WTC11 (cell line): ENCODE data around the gene CA10. TPM values are rescaled to one million over a fixed set of nuclear protein-coding genes. Genes with fewer than 3 reads are reported as not detected.

Source experiments
- ATAC-seq: fragments of 200-7000 bp; cut with Tn5 transposase; 2 replicates; pipeline ENCODE4 v1.10.0; 2021; ENCODE audit warnings: mild to moderate bottlenecking, moderate library complexity
- CTCF ChIA-PET: fragments of 300-600 bp; sonication (Branson Sonifier 250); formaldehyde crosslinking; loops from one replicate; lab custom pipeline; 2021; ENCODE audit warnings: antibody characterized with exemption; lab: Charles Lee
- POLR2A ChIA-PET: fragments of 350-600 bp; sonication (Branson Sonifier 250); formaldehyde crosslinking; loops from one replicate; lab custom pipeline; 2021; ENCODE audit warnings: antibody characterized with exemption; lab: Charles Lee
- DNase-seq: peaks from one replicate; pipeline ENCODE4 v3.0.0; 2021; ENCODE audit warnings: low spot score
- H3K27ac Mint-ChIP-seq: 2 replicates; pipeline ENCODE4 v1.8.0; 2021; ENCODE audit warnings: mixed read lengths
- H3K27me3 Mint-ChIP-seq: 2 replicates; pipeline ENCODE4 v1.8.0; 2021; ENCODE audit warnings: low read depth, mild to moderate bottlenecking, moderate library complexity, mixed read lengths
- H3K36me3 Mint-ChIP-seq: 2 replicates; pipeline ENCODE4 v1.8.0; 2021; ENCODE audit warnings: mixed read lengths
- H3K4me1 Mint-ChIP-seq: 2 replicates; pipeline ENCODE4 v1.8.0; 2022; ENCODE audit warnings: mixed read lengths
- H3K4me3 Mint-ChIP-seq: 2 replicates; pipeline ENCODE4 v1.8.0; 2021; ENCODE audit warnings: mild to moderate bottlenecking, moderate library complexity, mixed read lengths
- H3K9me3 Mint-ChIP-seq: 2 replicates; pipeline ENCODE4 v1.8.0; 2021; ENCODE audit warnings: mixed read lengths
- ELF4 ChIP-seq: sonication (generic); formaldehyde crosslinking; IDR thresholded peaks from 2 replicates; pipeline ENCODE4 v1.8.1; 2022; ENCODE audit warnings: low read depth, mild to moderate bottlenecking, moderate library complexity, missing genetic modification reagents
- ESRRA ChIP-seq: sonication (generic); formaldehyde crosslinking; IDR thresholded peaks from 2 replicates; pipeline ENCODE4 v1.8.1; 2022; ENCODE audit warnings: mild to moderate bottlenecking, missing genetic modification reagents, borderline replicate concordance
- FOXP1 ChIP-seq: sonication (generic); formaldehyde crosslinking; IDR thresholded peaks from 2 replicates; pipeline ENCODE4 v1.8.0; 2022; ENCODE audit warnings: missing genetic modification reagents, mild to moderate bottlenecking, moderate library complexity, borderline replicate concordance
- GABPB1 ChIP-seq: sonication (generic); formaldehyde crosslinking; IDR thresholded peaks from 2 replicates; pipeline ENCODE4 v1.8.1; 2023; ENCODE audit warnings: mild to moderate bottlenecking, missing genetic modification reagents
- GTF2I ChIP-seq: fragments of 250-450 bp; sonication (Bioruptor Pico); conservative IDR thresholded peaks from 2 replicates; pipeline ENCODE4 v1.4.0; 2021; ENCODE audit warnings: mild to moderate bottlenecking
- NFATC4 ChIP-seq: fragments of 250-450 bp; sonication (Bioruptor Pico); IDR thresholded peaks from 2 replicates; pipeline ENCODE4 v1.9.0; 2021; ENCODE audit warnings: mild to moderate bottlenecking
- NFYB ChIP-seq: sonication (generic); formaldehyde crosslinking; conservative IDR thresholded peaks from 2 replicates; pipeline ENCODE4 v1.8.0; 2022; ENCODE audit warnings: low read depth, missing genetic modification reagents
- OVOL2 ChIP-seq: fragments of 250-450 bp; sonication (Bioruptor Pico); IDR thresholded peaks from 2 replicates; pipeline ENCODE4 v1.9.0; 2021; ENCODE audit warnings: mild to moderate bottlenecking, borderline replicate concordance
- PRRX2 ChIP-seq: fragments of 250-450 bp; sonication (Bioruptor Pico); IDR thresholded peaks from 2 replicates; pipeline ENCODE4 v1.8.0; 2021; ENCODE audit warnings: mild to moderate bottlenecking
- RELA ChIP-seq: sonication (generic); formaldehyde crosslinking; IDR thresholded peaks from 2 replicates; pipeline ENCODE4 v1.8.1; 2022; ENCODE audit warnings: missing genetic modification reagents, mild to moderate bottlenecking, borderline replicate concordance
- SOX15 ChIP-seq: fragments of 250-450 bp; sonication (Bioruptor Pico); IDR thresholded peaks from 2 replicates; pipeline ENCODE4 v1.9.0; 2021; ENCODE audit warnings: mild to moderate bottlenecking
- TEAD4 ChIP-seq: sonication (generic); formaldehyde crosslinking; IDR thresholded peaks from 2 replicates; pipeline ENCODE4 v1.8.0; 2022; ENCODE audit warnings: mild to moderate bottlenecking, missing genetic modification reagents
- ZNF138 ChIP-seq: sonication (generic); formaldehyde crosslinking; conservative IDR thresholded peaks from 2 replicates; pipeline ENCODE4 v1.8.1; 2022; ENCODE audit warnings: mild to moderate bottlenecking, moderate library complexity, missing genetic modification reagents
- ZNF219 ChIP-seq: sonication (generic); formaldehyde crosslinking; IDR thresholded peaks from 2 replicates; pipeline ENCODE4 v1.8.0; 2023; ENCODE audit warnings: missing genetic modification reagents, mild to moderate bottlenecking, borderline replicate concordance
- ZNF416 ChIP-seq: fragments of 250-450 bp; sonication (Bioruptor Pico); IDR thresholded peaks from 2 replicates; pipeline ENCODE4 v1.9.0; 2021; ENCODE audit warnings: mild to moderate bottlenecking, inconsistent platforms
- total RNA-seq: library from RNA; stranded (reverse); gene quantifications from 3 replicates; pipeline ENCODE4 v1.2.3, GENCODE V29; 2021
- TF ChIP-seq, protein P1 (sequence below): sonication (generic); formaldehyde crosslinking; IDR thresholded peaks from 2 replicates; pipeline ENCODE4 v1.8.1; 2022; ENCODE audit warnings: low read depth, missing genetic modification reagents, borderline replicate concordance
- TF ChIP-seq, protein P2 (sequence below): fragments of 250-450 bp; sonication (Bioruptor Pico); IDR thresholded peaks from 2 replicates; pipeline ENCODE4 v2.1.2; 2022; ENCODE audit warnings: mild to moderate bottlenecking, moderate library complexity
- TF ChIP-seq, protein P3 (sequence below): sonication (generic); formaldehyde crosslinking; IDR thresholded peaks from 2 replicates; pipeline ENCODE4 v1.8.1; 2022; ENCODE audit warnings: missing genetic modification reagents, borderline replicate concordance
- TF ChIP-seq, protein P4 (sequence below): sonication (generic); formaldehyde crosslinking; IDR thresholded peaks from 2 replicates; pipeline ENCODE4 v1.8.0; 2023; ENCODE audit warnings: missing genetic modification reagents
- TF ChIP-seq, protein P5 (sequence below): sonication (generic); formaldehyde crosslinking; IDR thresholded peaks from 2 replicates; pipeline ENCODE4 v1.8.1; 2022; ENCODE audit warnings: mild to moderate bottlenecking, missing genetic modification reagents, moderate library complexity, borderline replicate concordance
- TF ChIP-seq, protein P6 (sequence below): sonication (generic); formaldehyde crosslinking; IDR thresholded peaks from 2 replicates; pipeline ENCODE4 v1.8.1; 2023; ENCODE audit warnings: mild to moderate bottlenecking, missing genetic modification reagents
- TF ChIP-seq, protein P7 (sequence below): fragments of 250-450 bp; sonication (Bioruptor Pico); IDR thresholded peaks from 2 replicates; pipeline ENCODE4 v1.9.0; 2021; ENCODE audit warnings: mild to moderate bottlenecking
- TF ChIP-seq, protein P8 (sequence below): sonication (generic); formaldehyde crosslinking; IDR thresholded peaks from 2 replicates; pipeline ENCODE4 v1.8.0; 2022; ENCODE audit warnings: mild to moderate bottlenecking, missing genetic modification reagents
- TF ChIP-seq, protein P9 (sequence below): sonication (generic); formaldehyde crosslinking; IDR thresholded peaks from 2 replicates; pipeline ENCODE4 v1.8.1; 2023; ENCODE audit warnings: mild to moderate bottlenecking, missing genetic modification reagents, moderate library complexity

CA10 gene
- total RNA-seq, 1 experiment from 2014 or later = 0.90 TPM

DNA sequence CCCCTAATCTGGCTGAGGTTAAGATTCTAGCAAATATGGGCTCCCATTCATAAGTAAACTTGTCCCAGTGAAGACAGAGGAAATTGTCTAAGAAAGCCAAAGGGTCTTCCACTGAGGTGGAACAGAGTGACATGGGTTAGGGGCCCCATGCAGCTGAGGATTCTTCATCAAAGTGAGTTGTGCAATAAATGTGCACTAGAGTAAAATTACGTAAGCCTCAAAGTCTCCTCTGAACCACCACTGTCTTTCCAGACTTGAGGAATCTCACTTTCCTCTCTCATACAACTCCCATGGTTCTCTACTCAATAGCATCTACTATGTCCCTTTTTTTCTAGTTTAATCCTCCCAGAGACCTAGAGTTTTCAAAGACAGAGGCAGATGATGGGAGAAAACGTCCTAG lies 132.4 kb downstream of the CA10 start:
- H3K27me3 Mint-ChIP-seq = no peaks in the 10 kb centered on the region; the same call in 1 of the 2 replicates
- DNase-seq = no peak
- TF ChIP-seq, protein P1, sequence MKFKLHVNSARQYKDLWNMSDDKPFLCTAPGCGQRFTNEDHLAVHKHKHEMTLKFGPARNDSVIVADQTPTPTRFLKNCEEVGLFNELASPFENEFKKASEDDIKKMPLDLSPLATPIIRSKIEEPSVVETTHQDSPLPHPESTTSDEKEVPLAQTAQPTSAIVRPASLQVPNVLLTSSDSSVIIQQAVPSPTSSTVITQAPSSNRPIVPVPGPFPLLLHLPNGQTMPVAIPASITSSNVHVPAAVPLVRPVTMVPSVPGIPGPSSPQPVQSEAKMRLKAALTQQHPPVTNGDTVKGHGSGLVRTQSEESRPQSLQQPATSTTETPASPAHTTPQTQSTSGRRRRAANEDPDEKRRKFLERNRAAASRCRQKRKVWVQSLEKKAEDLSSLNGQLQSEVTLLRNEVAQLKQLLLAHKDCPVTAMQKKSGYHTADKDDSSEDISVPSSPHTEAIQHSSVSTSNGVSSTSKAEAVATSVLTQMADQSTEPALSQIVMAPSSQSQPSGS = no peak
- no peak for TF ChIP-seq FOXP1
- TF ChIP-seq GTF2I (CRISPR knock-in tag) = no peak
- TF ChIP-seq, protein P2, sequence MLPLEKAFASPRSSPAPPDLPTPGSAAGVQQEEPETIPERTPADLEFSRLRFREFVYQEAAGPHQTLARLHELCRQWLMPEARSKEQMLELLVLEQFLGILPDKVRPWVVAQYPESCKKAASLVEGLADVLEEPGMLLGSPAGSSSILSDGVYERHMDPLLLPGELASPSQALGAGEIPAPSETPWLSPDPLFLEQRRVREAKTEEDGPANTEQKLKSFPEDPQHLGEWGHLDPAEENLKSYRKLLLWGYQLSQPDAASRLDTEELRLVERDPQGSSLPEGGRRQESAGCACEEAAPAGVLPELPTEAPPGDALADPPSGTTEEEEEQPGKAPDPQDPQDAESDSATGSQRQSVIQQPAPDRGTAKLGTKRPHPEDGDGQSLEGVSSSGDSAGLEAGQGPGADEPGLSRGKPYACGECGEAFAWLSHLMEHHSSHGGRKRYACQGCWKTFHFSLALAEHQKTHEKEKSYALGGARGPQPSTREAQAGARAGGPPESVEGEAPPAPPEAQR (CRISPR knock-in tag) = no peak
- TF ChIP-seq, protein P3, sequence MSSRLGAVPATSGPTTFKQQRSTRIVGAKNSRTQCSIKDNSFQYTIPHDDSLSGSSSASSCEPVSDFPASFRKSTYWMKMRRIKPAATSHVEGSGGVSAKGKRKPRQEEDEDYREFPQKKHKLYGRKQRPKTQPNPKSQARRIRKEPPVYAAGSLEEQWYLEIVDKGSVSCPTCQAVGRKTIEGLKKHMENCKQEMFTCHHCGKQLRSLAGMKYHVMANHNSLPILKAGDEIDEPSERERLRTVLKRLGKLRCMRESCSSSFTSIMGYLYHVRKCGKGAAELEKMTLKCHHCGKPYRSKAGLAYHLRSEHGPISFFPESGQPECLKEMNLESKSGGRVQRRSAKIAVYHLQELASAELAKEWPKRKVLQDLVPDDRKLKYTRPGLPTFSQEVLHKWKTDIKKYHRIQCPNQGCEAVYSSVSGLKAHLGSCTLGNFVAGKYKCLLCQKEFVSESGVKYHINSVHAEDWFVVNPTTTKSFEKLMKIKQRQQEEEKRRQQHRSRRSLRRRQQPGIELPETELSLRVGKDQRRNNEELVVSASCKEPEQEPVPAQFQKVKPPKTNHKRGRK (CRISPR knock-in tag) = no peak
- TF ChIP-seq NFATC4 (CRISPR knock-in tag) = no peak
- TF ChIP-seq RELA (CRISPR knock-in tag) = no peak
- no peak for TF ChIP-seq ELF4 (CRISPR knock-in tag)
- TF ChIP-seq, protein P4, sequence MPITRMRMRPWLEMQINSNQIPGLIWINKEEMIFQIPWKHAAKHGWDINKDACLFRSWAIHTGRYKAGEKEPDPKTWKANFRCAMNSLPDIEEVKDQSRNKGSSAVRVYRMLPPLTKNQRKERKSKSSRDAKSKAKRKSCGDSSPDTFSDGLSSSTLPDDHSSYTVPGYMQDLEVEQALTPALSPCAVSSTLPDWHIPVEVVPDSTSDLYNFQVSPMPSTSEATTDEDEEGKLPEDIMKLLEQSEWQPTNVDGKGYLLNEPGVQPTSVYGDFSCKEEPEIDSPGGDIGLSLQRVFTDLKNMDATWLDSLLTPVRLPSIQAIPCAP (CRISPR knock-in tag) = no peak
- no peak for TF ChIP-seq ZNF138 (CRISPR knock-in tag)
- TF ChIP-seq, protein P5, sequence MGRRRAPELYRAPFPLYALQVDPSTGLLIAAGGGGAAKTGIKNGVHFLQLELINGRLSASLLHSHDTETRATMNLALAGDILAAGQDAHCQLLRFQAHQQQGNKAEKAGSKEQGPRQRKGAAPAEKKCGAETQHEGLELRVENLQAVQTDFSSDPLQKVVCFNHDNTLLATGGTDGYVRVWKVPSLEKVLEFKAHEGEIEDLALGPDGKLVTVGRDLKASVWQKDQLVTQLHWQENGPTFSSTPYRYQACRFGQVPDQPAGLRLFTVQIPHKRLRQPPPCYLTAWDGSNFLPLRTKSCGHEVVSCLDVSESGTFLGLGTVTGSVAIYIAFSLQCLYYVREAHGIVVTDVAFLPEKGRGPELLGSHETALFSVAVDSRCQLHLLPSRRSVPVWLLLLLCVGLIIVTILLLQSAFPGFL (CRISPR knock-in tag) = no peak
- TF ChIP-seq, protein P6, sequence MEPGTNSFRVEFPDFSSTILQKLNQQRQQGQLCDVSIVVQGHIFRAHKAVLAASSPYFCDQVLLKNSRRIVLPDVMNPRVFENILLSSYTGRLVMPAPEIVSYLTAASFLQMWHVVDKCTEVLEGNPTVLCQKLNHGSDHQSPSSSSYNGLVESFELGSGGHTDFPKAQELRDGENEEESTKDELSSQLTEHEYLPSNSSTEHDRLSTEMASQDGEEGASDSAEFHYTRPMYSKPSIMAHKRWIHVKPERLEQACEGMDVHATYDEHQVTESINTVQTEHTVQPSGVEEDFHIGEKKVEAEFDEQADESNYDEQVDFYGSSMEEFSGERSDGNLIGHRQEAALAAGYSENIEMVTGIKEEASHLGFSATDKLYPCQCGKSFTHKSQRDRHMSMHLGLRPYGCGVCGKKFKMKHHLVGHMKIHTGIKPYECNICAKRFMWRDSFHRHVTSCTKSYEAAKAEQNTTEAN = no peak
- no peak for TF ChIP-seq SOX15 (CRISPR knock-in tag)
- no peak for TF ChIP-seq ESRRA (CRISPR knock-in tag)
- H3K36me3 Mint-ChIP-seq = peaks cover 43% of the 10 kb centered on the region
- H3K4me1 Mint-ChIP-seq = no peaks in the 10 kb centered on the region
- no peak overlapping the region for H3K4me3 Mint-ChIP-seq
- no peak for ATAC-seq
- no peak overlapping the region for H3K27ac Mint-ChIP-seq
- peaks cover 66% of the 10 kb centered on the region for H3K9me3 Mint-ChIP-seq
- CTCF ChIA-PET = no interaction called here
- POLR2A ChIA-PET = no interaction called here

DNA sequence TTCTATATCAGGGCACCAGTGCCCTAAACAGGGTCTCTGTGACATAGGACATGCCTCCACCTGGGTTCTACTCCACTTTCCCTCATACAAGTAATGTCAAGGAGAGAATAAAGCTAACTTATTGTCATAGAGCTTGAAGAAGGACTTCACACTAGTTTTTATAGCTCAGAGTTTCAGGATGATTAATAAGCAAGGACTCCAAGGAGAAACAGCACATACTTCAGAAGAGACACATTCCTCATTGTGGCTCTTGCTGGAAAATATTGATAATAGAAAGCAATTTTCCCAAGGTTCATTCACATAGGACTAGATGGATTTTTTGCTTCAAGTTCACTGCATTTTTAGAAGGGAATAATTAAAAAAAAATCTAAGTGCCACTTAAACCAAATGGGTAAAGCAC lies 133.3 kb downstream of the CA10 start:
- Mint-ChIP-seq H3K4me3 (no peak overlapping the region), H3K27ac (no peak overlapping the region), H3K27me3 (no peaks in the 10 kb centered on the region; the same call in 1 of the 2 replicates)
- TF ChIP-seq TEAD4 (CRISPR knock-in tag) = no peak
- TF ChIP-seq ZNF219 (CRISPR knock-in tag) = no peak
- no peak for TF ChIP-seq OVOL2 (CRISPR knock-in tag)
- TF ChIP-seq NFYB (CRISPR knock-in tag) = no peak
- TF ChIP-seq ZNF416 (CRISPR knock-in tag) = no peak
- TF ChIP-seq, protein P7, sequence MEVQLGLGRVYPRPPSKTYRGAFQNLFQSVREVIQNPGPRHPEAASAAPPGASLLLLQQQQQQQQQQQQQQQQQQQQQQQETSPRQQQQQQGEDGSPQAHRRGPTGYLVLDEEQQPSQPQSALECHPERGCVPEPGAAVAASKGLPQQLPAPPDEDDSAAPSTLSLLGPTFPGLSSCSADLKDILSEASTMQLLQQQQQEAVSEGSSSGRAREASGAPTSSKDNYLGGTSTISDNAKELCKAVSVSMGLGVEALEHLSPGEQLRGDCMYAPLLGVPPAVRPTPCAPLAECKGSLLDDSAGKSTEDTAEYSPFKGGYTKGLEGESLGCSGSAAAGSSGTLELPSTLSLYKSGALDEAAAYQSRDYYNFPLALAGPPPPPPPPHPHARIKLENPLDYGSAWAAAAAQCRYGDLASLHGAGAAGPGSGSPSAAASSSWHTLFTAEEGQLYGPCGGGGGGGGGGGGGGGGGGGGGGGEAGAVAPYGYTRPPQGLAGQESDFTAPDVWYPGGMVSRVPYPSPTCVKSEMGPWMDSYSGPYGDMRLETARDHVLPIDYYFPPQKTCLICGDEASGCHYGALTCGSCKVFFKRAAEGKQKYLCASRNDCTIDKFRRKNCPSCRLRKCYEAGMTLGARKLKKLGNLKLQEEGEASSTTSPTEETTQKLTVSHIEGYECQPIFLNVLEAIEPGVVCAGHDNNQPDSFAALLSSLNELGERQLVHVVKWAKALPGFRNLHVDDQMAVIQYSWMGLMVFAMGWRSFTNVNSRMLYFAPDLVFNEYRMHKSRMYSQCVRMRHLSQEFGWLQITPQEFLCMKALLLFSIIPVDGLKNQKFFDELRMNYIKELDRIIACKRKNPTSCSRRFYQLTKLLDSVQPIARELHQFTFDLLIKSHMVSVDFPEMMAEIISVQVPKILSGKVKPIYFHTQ (CRISPR knock-in tag) = no peak
- TF ChIP-seq, protein P8, sequence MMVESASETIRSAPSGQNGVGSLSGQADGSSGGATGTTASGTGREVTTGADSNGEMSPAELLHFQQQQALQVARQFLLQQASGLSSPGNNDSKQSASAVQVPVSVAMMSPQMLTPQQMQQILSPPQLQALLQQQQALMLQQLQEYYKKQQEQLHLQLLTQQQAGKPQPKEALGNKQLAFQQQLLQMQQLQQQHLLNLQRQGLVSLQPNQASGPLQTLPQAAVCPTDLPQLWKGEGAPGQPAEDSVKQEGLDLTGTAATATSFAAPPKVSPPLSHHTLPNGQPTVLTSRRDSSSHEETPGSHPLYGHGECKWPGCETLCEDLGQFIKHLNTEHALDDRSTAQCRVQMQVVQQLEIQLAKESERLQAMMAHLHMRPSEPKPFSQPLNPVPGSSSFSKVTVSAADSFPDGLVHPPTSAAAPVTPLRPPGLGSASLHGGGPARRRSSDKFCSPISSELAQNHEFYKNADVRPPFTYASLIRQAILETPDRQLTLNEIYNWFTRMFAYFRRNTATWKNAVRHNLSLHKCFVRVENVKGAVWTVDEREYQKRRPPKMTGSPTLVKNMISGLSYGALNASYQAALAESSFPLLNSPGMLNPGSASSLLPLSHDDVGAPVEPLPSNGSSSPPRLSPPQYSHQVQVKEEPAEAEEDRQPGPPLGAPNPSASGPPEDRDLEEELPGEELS = no peak
- TF ChIP-seq, protein P9, sequence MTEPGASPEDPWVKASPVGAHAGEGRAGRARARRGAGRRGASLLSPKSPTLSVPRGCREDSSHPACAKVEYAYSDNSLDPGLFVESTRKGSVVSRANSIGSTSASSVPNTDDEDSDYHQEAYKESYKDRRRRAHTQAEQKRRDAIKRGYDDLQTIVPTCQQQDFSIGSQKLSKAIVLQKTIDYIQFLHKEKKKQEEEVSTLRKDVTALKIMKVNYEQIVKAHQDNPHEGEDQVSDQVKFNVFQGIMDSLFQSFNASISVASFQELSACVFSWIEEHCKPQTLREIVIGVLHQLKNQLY (CRISPR knock-in tag) = no peak
- TF ChIP-seq GABPB1 = no peak
- no peak for TF ChIP-seq PRRX2 (CRISPR knock-in tag)

More for the DNA sequence above, 133.3 kb downstream of the CA10 start:
- H3K9me3 Mint-ChIP-seq = peaks cover 69% of the 10 kb centered on the region
- ATAC-seq = no peak
- ChIA-PET POLR2A (no interaction called here), CTCF (no interaction called here)
- H3K4me1 Mint-ChIP-seq = no peaks in the 10 kb centered on the region
- DNase-seq = no peak
- H3K36me3 Mint-ChIP-seq = peaks cover 44% of the 10 kb centered on the region
